ENCODE measurements around the gene RAPGEF1.

DNA sequence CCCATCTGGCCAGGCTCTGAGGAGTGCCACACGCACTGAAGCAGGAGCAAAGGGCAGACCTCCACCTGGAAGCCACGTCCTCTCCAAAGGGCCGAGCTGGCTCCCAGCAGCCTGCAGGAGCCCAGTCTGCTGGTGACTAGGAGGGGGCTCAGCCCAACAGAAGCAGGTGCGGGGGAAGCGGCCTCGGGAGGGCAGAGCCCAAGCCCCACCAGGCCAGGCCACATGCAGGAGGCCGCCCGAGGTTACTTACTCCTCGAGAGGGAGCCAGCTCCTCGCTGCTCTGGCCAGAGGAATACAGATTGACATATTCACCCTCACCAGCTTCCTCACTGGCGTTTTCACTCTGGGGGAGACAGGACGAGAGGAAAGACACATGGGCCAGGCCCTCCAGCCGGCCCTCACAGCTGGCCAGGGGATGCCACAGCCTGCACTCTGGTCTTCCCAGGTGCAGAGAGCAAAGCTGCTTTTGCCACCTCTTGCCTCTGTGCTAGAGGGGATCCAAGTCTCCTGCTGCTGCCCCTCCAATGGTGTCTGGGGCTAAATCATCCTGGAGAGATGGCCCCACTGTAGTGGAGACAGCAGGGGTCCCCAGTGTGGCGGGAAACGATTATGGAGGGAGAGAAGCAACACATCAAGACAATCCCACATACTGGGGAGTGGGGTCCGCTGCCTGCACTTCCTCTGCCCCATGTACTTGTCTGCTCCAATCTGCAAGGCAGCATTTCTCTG is 136.0 kb downstream of the RAPGEF1 start:
- TF ChIP-seq, protein P1, sequence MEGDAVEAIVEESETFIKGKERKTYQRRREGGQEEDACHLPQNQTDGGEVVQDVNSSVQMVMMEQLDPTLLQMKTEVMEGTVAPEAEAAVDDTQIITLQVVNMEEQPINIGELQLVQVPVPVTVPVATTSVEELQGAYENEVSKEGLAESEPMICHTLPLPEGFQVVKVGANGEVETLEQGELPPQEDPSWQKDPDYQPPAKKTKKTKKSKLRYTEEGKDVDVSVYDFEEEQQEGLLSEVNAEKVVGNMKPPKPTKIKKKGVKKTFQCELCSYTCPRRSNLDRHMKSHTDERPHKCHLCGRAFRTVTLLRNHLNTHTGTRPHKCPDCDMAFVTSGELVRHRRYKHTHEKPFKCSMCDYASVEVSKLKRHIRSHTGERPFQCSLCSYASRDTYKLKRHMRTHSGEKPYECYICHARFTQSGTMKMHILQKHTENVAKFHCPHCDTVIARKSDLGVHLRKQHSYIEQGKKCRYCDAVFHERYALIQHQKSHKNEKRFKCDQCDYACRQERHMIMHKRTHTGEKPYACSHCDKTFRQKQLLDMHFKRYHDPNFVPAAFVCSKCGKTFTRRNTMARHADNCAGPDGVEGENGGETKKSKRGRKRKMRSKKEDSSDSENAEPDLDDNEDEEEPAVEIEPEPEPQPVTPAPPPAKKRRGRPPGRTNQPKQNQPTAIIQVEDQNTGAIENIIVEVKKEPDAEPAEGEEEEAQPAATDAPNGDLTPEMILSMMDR (IDR thresholded peaks at IDR 0.05): no peak
- no peak for TF ChIP-seq POLR2A (IDR thresholded peaks at IDR 0.05)
